Ureter (tissue), 1 donor: ENCODE measurements around the gene RALGAPA1. TPM values are rescaled to one million over a fixed set of nuclear protein-coding genes. Genes with fewer than 3 reads are reported as not detected.

ENCODE experiments used
- DNase-seq: peaks from one replicate; pipeline ENCODE4 v3.0.0-alpha.2; 2020; ENCODE audit warnings: low spot score
- total RNA-seq: library from RNA; stranded (reverse); gene quantifications from one replicate; pipeline ENCODE4 v1.2.4, GENCODE V29; 2023
- donor health status: DM: yes; HTN: yes; CAD: no.

RALGAPA1 gene
- total RNA-seq, 1 donor from 2014 or later = 100 TPM

DNA sequence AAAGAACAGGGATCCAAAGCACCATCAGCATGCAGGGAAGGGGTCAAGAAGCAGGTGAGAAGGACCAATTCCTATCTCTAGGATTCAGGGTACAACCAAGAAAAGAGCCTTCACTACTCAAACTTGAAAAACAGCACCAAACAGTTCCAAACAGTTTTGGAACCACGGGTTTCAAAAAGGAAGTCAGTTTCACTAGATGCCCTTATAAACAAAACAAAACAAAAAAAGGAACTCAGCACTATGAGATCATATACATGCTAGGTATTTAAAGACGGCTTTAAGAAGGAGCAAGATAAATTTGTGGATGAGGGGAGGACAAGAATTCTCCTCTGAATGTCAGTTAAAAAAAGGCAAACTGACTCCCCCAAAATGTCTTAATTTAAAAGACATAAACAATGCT lies 269.1 kb downstream of the RALGAPA1 start:
- DNase-seq = no peak

DNA sequence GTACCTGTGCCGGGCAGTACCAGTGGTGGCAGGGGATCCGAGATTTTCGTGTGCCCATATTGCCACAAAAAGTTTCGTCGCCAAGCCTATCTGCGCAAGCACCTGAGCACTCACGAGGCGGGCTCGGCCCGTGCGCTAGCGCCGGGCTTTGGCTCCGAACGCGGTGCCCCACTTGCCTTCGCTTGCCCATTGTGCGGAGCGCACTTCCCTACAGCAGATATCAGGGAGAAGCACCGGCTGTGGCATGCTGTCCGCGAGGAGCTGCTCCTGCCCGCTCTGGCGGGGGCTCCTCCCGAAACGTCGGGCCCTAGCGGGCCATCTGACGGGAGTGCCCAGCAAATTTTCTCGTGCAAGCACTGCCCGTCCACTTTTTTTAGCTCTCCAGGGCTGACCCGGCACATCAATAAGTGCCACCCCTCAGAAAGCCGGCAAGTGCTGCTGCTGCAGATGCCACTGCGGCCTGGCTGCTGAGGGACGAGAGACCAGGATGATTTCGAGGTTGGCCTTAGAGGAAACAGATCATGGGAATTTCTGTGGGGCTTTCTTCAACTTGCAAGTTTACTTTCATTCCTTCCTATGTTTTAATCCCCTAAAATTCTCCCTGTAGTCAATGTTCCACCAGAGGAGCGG lies 273.5 kb downstream of the RALGAPA1 start:
- DNase-seq = no peak

- DNase-seq = peak; percentile 54
Measured at GRCh38 chr14:35534873-35535482, 274.1 kb downstream of the RALGAPA1 start.

DNA sequence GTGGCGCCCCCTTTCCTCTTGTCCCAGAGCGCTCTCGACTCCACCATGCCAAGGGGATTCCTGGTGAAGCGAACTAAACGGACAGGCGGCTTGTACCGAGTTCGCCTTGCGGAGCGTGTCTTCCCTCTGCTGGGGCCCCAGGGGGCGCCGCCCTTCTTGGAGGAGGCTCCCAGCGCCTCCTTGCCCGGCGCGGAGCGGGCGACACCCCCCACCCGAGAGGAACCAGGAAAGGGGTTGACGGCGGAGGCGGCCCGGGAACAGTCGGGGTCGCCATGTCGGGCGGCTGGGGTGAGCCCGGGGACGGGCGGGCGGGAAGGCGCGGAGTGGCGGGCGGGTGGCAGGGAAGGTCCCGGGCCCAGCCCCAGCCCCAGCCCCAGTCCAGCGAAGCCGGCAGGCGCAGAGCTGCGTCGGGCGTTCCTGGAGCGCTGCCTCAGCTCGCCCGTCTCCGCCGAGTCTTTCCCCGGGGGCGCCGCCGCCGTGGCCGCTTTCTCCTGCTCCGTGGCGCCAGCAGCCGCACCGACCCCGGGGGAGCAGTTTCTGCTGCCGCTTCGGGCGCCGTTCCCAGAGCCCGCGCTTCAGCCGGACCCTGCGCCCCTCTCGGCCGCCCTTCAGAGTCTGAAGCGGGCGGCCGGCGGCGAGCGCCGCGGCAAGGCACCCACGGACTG lies 274.8 kb downstream of the RALGAPA1 start:
- no peak for DNase-seq

DNA sequence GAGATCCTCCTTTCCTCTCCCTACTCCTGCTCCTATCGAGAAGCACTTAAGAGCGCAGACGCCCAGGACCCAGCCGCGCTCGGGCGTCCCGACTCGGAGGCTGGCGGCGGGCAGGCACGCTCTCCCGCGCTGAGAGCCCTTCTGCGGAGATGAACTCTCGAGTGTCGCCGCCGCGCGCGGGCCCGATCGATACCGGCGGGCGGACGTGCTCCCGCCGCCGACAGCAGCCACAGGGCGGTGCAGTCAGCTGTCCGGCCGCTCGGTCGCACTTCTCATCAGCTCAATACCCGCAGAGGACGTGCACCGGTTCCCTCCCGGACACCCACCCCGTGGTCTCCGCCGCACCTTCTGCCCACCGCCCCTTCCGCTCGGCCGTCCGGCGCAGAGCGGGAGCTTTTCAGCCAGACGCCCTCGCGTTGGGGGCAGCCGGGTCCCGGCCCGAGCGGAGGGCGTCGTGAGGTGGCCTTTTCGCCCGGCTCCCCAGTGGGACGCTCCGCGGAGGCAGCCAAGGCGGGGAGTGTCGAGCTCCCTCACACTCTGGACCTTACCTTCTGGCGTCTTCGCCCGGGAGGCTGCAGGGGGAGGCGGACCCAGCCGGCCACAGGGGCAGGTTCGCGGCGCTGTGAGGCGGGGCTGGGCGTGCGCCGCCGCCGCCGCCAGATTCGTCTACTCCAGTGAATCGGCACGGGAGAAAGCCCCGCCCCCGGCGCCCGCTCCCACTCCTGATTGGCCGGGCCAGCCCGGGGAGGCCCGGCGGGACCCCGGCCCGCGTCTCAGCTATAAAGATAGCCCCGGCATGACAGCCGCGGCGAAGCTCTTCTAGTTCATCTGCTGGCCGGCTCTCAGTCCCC lies 275.5 kb downstream of the RALGAPA1 start, which contains the start of gene INSM2:
Gene INSM2, plus strand, starts transcription at position 808 of the 851 bp plus-strand sequence. CDS start 89 bp downstream, outside the sequence.
- no peak for DNase-seq

- no peak for DNase-seq
Measured at GRCh38 chr14:35532783-35533356, 276.2 kb downstream of the RALGAPA1 start.

- DNase-seq = no peak
Measured at GRCh38 chr14:35531960-35532747, 276.9 kb downstream of the RALGAPA1 start.

DNA sequence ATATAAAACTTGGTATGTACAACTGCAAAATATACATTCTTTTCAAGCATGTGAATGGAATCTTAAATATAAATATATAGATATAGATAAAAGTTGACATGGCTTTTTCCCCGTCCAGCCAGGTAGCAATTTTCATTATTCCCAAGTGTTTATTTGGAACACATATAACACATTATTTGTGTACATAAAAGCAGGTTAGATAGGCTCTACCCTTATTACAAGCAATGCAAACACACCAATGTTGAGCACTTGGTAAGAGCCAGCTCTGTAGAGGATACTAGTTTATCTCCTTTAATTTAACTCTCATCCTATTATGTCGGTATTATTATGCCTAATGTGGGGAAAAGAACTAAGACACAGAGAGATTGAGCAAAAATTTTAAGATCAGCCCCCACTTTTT lies 282.1 kb downstream of the RALGAPA1 start:
- DNase-seq = no peak

GRCh38 chr14:35525695-35526094 lies 283.4 kb downstream of the RALGAPA1 start:
- no peak for DNase-seq

GRCh38 chr14:35519986-35520385 lies 289.1 kb downstream of the RALGAPA1 start:
- no peak for DNase-seq

GRCh38 chr14:35515916-35516315 lies 293.2 kb downstream of the RALGAPA1 start:
- no peak for DNase-seq

- no peak for DNase-seq
Measured at GRCh38 chr14:35512765-35513164, 296.3 kb downstream of the RALGAPA1 start.

GRCh38 chr14:35509846-35510245 lies 299.2 kb downstream of the RALGAPA1 start:
- no peak for DNase-seq

DNA sequence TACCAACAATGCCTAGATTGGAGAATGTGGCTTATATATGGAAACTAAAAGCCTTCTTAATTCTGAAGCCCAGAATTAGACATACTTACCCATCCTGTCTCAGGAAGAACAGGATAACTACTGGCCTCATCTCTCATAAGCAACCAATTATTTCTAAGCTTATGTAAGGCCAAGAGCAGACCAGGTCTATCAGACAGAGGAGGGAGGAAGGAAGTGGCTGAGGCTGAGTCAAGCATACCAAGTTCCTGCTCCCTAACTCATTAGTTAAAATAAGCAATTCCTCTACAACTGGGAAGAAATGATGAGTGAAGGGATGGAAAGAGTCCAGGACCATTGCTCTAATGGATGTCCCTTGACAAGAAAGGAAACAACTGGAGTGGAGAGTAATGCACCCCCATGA lies 302.2 kb downstream of the RALGAPA1 start:
- no peak for DNase-seq

GRCh38 chr14:35506461-35506860 lies 302.6 kb downstream of the RALGAPA1 start:
- DNase-seq = no peak

DNA sequence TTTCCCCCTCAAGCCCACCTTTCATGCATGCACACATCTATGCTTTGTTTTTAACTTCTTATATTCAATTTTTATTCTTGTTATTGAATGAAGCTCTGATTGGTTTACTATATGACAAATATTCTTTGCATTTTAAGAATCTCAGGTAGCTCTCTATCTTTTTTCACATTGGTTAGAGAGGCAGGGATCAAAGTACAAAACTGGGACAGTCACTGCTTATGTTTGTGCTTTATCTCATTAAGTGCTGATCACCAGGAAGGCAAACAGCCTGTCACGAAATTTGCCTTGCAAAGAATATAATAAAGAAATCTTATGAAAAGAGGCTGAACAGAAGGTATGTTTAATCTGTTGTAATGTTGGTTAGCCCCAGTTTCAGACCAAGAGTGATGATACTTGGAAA lies 304.8 kb downstream of the RALGAPA1 start:
- DNase-seq = no peak

DNA sequence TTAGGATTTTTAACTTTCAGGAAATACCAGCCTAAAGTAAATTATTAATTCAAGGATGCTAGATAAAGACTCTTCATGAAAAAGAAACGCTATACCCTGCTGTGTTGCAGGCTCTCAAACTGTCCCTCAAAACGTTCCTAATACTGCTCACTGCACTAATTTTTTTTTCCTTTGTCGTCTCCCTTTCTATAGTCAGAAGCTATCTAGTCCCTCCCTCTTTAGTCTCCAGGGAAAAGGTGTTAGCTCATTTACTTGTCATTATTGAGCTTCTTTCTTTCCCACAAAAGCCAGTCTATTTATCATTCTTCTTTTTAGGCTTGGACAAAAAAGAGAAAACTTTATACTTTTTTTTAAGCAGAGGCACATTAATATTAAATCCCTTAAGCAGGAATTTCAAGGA lies 305.4 kb downstream of the RALGAPA1 start:
- DNase-seq = no peak

DNA sequence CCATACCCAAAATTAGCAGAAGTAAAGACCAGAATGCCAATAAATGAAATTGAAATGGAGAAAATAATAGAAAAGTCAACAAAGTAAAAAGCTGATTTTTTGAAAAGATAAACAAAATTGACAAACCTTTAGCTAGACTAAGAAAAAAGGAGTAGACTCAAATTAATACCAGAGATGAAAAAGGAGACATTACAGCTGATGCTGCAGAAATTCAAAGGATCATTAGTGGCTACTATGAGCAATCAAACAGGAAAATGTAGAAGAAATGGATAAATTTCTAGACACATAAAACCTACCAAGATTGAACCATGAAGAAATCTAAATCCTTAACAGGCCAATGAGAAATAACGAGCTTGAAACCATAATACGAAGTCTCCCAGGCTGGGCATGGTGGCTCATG lies 309.9 kb downstream of the RALGAPA1 start:
- DNase-seq = no peak

- DNase-seq = no peak
Measured at GRCh38 chr14:35495278-35495677, 313.8 kb downstream of the RALGAPA1 start.

- no peak for DNase-seq
Measured at GRCh38 chr14:35492569-35493014, 316.5 kb downstream of the RALGAPA1 start.
